ENCODE data around the gene KIF12.
"Not testable (repeated sequence)": the region's sequence is repeated elsewhere in the genome, so short reads cannot be mapped to it uniquely, and the experiment has no call there.

Gene KIF12

GRCh38 chr9:114083666-114084065, 15.4 kb downstream of the KIF12 start:
- DNase-seq: no peak

GRCh38 chr9:114082763-114083412, 16.2 kb downstream of the KIF12 start:
- not testable (repeated sequence) for DNase-seq

- DNase-seq: peak; percentile 69 to 73
Observed at GRCh38 chr9:114082017-114082762, 16.9 kb downstream of the KIF12 start.

- no peak for DNase-seq
Observed at GRCh38 chr9:114081441-114082016, 17.6 kb downstream of the KIF12 start.

- no peak for DNase-seq
Observed at GRCh38 chr9:114080773-114081440, 18.2 kb downstream of the KIF12 start.

GRCh38 chr9:114080195-114080772, 18.8 kb downstream of the KIF12 start:
- DNase-seq: no peak

GRCh38 chr9:114078781-114079156, 20.3 kb downstream of the KIF12 start:
- DNase-seq: no peak

GRCh38 chr9:114078021-114078780, 20.9 kb downstream of the KIF12 start, which contains the start of gene AMBP:
AMBP (minus strand) TSS chr9:114078300; CDS start chr9:114078209, 91 bp downstream.
- DNase-seq: no peak

- no peak for DNase-seq
Observed at GRCh38 chr9:114077162-114077837, 21.8 kb downstream of the KIF12 start.

- DNase-seq: no peak
Observed at GRCh38 chr9:114076237-114077161, 22.6 kb downstream of the KIF12 start.

GRCh38 chr9:114075602-114076001, 23.5 kb downstream of the KIF12 start:
- no peak for DNase-seq

- no peak for DNase-seq
Observed at GRCh38 chr9:114072184-114073140, 26.6 kb downstream of the KIF12 start.

GRCh38 chr9:114071197-114071795, 27.8 kb downstream of the KIF12 start:
- DNase-seq: no peak

GRCh38 chr9:114070188-114071103, 28.6 kb downstream of the KIF12 start:
- DNase-seq: no peak

GRCh38 chr9:114069476-114070187, 29.5 kb downstream of the KIF12 start:
- DNase-seq: no peak

GRCh38 chr9:114065304-114065703, 33.8 kb downstream of the KIF12 start:
- DNase-seq: no peak

GRCh38 chr9:114061830-114062474, 37.1 kb downstream of the KIF12 start:
- DNase-seq: no peak

Data from stimulated activated CD4-positive, alpha-beta T cell treated with anti-CD3 and anti-CD28 coated beads, Interleukin-4, amount 100 ng/mL, for 4 hours (primary cell).